Glutamatergic neuron (in vitro differentiated cells): ENCODE measurements around the gene LCE4A. TPM values are rescaled to one million over a fixed set of nuclear protein-coding genes. Genes with fewer than 3 reads are reported as not detected.
"Not testable (repeated sequence)": the region's sequence is repeated elsewhere in the genome, so short reads cannot be mapped to it uniquely, and the experiment has no call there.

Experiments used
- DNase-seq: peaks from one replicate; pipeline ENCODE4 v3.0.0; 2022
- H3K27ac Mint-ChIP-seq: one replicate; pipeline ENCODE4 v1.8.0; 2020; ENCODE audit warnings: mild to moderate bottlenecking, mixed read lengths, inconsistent platforms; ENCODE audit not compliant: unreplicated experiment
- H3K27me3 Mint-ChIP-seq: one replicate; pipeline ENCODE4 v1.8.0; 2020; ENCODE audit warnings: mild to moderate bottlenecking, moderate library complexity, mixed read lengths, inconsistent platforms; ENCODE audit not compliant: unreplicated experiment
- H3K36me3 Mint-ChIP-seq: one replicate; pipeline ENCODE4 v1.8.0; 2020; ENCODE audit warnings: mild to moderate bottlenecking, mixed read lengths, inconsistent platforms; ENCODE audit not compliant: unreplicated experiment
- H3K4me1 Mint-ChIP-seq: one replicate; pipeline ENCODE4 v1.8.0; 2020; ENCODE audit warnings: mild to moderate bottlenecking, low read depth, mixed read lengths, inconsistent platforms; ENCODE audit not compliant: unreplicated experiment
- H3K4me3 Mint-ChIP-seq: one replicate; pipeline ENCODE4 v1.8.0; 2020; ENCODE audit warnings: mild to moderate bottlenecking, mixed read lengths, inconsistent platforms; ENCODE audit not compliant: unreplicated experiment
- H3K9me3 Mint-ChIP-seq: one replicate; pipeline ENCODE4 v1.8.0; 2020; ENCODE audit warnings: mild to moderate bottlenecking, moderate library complexity, mixed read lengths, inconsistent platforms; ENCODE audit not compliant: unreplicated experiment
- long read RNA-seq: library from polyadenylated mRNA; unstranded; transcript quantifications from one replicate; pipeline ENCODE4 v2.0.0, GENCODE V29; 2020; ENCODE audit not compliant: unreplicated experiment
- total RNA-seq: library from RNA; stranded (reverse); fragmentation: NEBNext Ultra II Directional; extraction: Animal tissue kit (Norgen Biotek cat#: 25700); gene quantifications from one replicate; pipeline ENCODE4 v1.2.1, GENCODE V29; 2021; ENCODE audit not compliant: unreplicated experiment
- TF ChIP-seq, protein P1 (sequence below): fragments of 200-600 bp; sonication (generic); IDR thresholded peaks from one replicate; pipeline ENCODE4 v1.5.0; 2021; ENCODE audit not compliant: partially characterized antibody, unreplicated experiment

Gene LCE4A, protein sequence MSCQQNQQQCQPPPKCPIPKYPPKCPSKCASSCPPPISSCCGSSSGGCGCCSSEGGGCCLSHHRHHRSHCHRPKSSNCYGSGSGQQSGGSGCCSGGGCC
- not detected for total RNA-seq
- long read RNA-seq = 0 reads

DNA sequence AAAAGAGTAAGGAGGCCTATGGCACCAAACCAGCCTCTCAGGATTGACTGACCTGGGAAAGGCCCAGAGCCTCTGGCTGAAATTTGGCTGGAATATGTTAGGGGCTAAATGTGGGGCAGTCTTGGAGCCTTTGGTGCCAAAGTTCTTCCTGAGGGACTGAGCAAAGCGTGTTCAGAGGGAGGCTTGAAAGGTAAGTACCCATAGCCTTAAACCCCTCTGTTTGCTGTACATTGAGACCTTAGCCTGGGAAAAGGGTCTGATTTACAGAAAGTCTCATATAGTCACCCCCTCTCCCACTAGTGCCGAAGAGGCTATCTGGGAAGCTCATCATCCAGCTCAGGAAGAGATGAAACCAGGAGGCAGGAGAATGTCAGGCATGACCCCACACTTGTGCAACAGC is at the start of gene LCE4A:
LCE4A (plus strand) TSS at position 301 of the 400 bp plus-strand sequence. CDS start 916 bp downstream, outside the sequence.
- Mint-ChIP-seq H3K36me3 (no peaks in the 10 kb centered on the region), H3K4me3 (no peak within 1 kb of the TSS), H3K4me1 (no peaks in the 10 kb centered on the region), H3K27me3 (peaks cover 1% of the 10 kb centered on the region), H3K9me3 (no peaks in the 10 kb centered on the region), H3K27ac (no peak within 1 kb of the TSS)
- TF ChIP-seq, protein P1, sequence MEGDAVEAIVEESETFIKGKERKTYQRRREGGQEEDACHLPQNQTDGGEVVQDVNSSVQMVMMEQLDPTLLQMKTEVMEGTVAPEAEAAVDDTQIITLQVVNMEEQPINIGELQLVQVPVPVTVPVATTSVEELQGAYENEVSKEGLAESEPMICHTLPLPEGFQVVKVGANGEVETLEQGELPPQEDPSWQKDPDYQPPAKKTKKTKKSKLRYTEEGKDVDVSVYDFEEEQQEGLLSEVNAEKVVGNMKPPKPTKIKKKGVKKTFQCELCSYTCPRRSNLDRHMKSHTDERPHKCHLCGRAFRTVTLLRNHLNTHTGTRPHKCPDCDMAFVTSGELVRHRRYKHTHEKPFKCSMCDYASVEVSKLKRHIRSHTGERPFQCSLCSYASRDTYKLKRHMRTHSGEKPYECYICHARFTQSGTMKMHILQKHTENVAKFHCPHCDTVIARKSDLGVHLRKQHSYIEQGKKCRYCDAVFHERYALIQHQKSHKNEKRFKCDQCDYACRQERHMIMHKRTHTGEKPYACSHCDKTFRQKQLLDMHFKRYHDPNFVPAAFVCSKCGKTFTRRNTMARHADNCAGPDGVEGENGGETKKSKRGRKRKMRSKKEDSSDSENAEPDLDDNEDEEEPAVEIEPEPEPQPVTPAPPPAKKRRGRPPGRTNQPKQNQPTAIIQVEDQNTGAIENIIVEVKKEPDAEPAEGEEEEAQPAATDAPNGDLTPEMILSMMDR = no peak
- DNase-seq = no peak

GRCh38 chr1:152658649-152659048 is 49.3 kb upstream of the LCE4A start:
- DNase-seq = no peak
- Mint-ChIP-seq H3K27ac (no peak overlapping the region), H3K36me3 (no peaks in the 10 kb centered on the region), H3K4me3 (no peak overlapping the region), H3K27me3 (peaks cover 3% of the 10 kb centered on the region), H3K9me3 (peaks cover 2% of the 10 kb centered on the region), H3K4me1 (no peaks in the 10 kb centered on the region)
- TF ChIP-seq, protein P1 = no peak

GRCh38 chr1:152663098-152663497 is 44.9 kb upstream of the LCE4A start, which contains the start of gene LCE2D:
TSS of gene LCE2D (plus strand) at chr1:152663380. CDS start at chr1:152664106, 726 bp downstream.
- no peak within 1 kb of the TSS for H3K27ac Mint-ChIP-seq
- H3K9me3 Mint-ChIP-seq = peaks cover 2% of the 10 kb centered on the region
- no peak within 1 kb of the TSS for H3K4me3 Mint-ChIP-seq
- H3K4me1 Mint-ChIP-seq = no peaks in the 10 kb centered on the region
- DNase-seq = no peak
- TF ChIP-seq, protein P1 = no peak
- H3K27me3 Mint-ChIP-seq = peaks cover 8% of the 10 kb centered on the region
- no peaks in the 10 kb centered on the region for H3K36me3 Mint-ChIP-seq

GRCh38 chr1:152666171-152666570 is 41.8 kb upstream of the LCE4A start:
- H3K4me1 Mint-ChIP-seq, H3K4me3 Mint-ChIP-seq, H3K27ac Mint-ChIP-seq, H3K9me3 Mint-ChIP-seq, H3K27me3 Mint-ChIP-seq, DNase-seq, H3K36me3 Mint-ChIP-seq: not testable (repeated sequence)

DNA sequence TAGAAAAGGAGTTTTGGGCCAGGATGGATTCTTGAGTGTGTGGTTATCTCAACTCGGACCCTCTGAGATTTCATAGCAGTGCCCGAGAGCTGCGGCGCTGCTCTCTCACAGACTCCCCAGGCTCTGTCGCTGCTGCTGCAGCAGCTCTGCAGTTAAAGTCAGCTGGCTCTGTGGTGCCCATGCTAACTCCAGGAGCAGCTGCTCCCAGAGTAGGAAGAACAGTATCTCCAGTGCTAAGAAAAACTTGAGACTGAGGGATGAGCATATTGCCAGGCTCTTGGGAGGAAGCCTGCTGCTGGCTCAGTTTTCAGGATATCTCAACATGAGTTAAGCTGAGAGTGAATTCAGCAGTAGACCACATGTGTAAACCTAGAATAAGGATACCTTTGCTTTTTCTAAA is 40.3 kb upstream of the LCE4A start:
- Mint-ChIP-seq H3K4me1 (no peaks in the 10 kb centered on the region), H3K36me3 (no peaks in the 10 kb centered on the region), H3K9me3 (no peaks in the 10 kb centered on the region), H3K27ac (no peak overlapping the region), H3K27me3 (peaks cover 5% of the 10 kb centered on the region), H3K4me3 (no peak overlapping the region)
- TF ChIP-seq, protein P1 = no peak
- DNase-seq = no peak
